Bronchial smooth muscle cell (primary cell): ENCODE measurements around the gene C19orf38. TPM values are rescaled to one million over a fixed set of nuclear protein-coding genes. Genes with fewer than 3 reads are reported as not detected.

Source experiments
- total RNA-seq: library from RNA; depleted of rRNA; stranded (reverse); fragments of >200 nt; gene quantifications from 2 replicates; pipeline ENCODE4 v1.2.1, GENCODE V29; 2014

The C19orf38 gene
- 1.2 and 1.3 TPM in 2 replicates for total RNA-seq

GRCh38 chr19:10848230-10848856 lies at the start of gene C19orf38:
TSS of gene C19orf38 (plus strand) at chr19:10848415. CDS start at chr19:10848509, 94 bp downstream.

GRCh38 chr19:10835754-10836478 lies 12.3 kb upstream of the C19orf38 start, which contains the start of gene TMED1:
TSS of gene TMED1 (minus strand) at chr19:10836212. CDS start at chr19:10836191, 21 bp downstream.

GRCh38 chr19:10870955-10871603 lies 22.9 kb downstream of the C19orf38 start, which contains the start of gene CARM1:
TSS of gene CARM1 (plus strand) at chr19:10871553. CDS start at chr19:10871703, 150 bp downstream.

Other genes starting within 250 kb of the C19orf38 start
- gene SLC44A2, start 222.9 kb upstream of the C19orf38 start, total RNA-seq: 18.8 and 20.8 TPM in 2 replicates
- gene ILF3, start 194.1 kb upstream of the C19orf38 start, total RNA-seq: 56.8 and 70.9 TPM in 2 replicates
- gene QTRT1, start 147.0 kb upstream of the C19orf38 start, total RNA-seq: 32.8 and 47.1 TPM in 2 replicates
- gene DNM2, start 130.3 kb upstream of the C19orf38 start, total RNA-seq: 73.2 and 76.1 TPM in 2 replicates
- gene TMED1, start 12.2 kb upstream of the C19orf38 start, total RNA-seq: 43.0 and 50.6 TPM in 2 replicates
- gene CARM1, start 23.1 kb downstream of the C19orf38 start, total RNA-seq: 21.7 and 22.7 TPM in 2 replicates
- gene YIPF2, start 80.2 kb downstream of the C19orf38 start, total RNA-seq: 90.0 and 94.7 TPM in 2 replicates
- gene TIMM29, start 80.4 kb downstream of the C19orf38 start, total RNA-seq: 22.4 and 27.1 TPM in 2 replicates
- gene SMARCA4, start 112.6 kb downstream of the C19orf38 start, total RNA-seq: 41.5 and 53.0 TPM in 2 replicates
- gene LDLR, start 241.0 kb downstream of the C19orf38 start, total RNA-seq: 113 and 174 TPM in 2 replicates